GM23338 (cell line): ENCODE results near the gene CMBL. TPM values are rescaled to one million over a fixed set of nuclear protein-coding genes. Genes with fewer than 3 reads are reported as not detected.

Experiments
- ATAC-seq: fragments of 200-7000 bp; cut with Tn5 transposase; 3 replicates; pipeline ENCODE4 v1.9.1; 2020
- DNase-seq: peaks from one replicate; pipeline ENCODE4 v3.0.0-alpha.2; 2015; ENCODE audit warnings: low spot score
- H2AFZ ChIP-seq: fragments of 200-600 bp; sonication (generic); 2 replicates; pipeline ENCODE4 v1.8.0; 2016; ENCODE audit warnings: antibody characterized with exemption, mild to moderate bottlenecking, moderate library complexity
- H3F3A ChIP-seq: fragments of 200-600 bp; sonication (generic); replicated peaks from 2 replicates; pipeline ENCODE4 v1.8.0; 2017; ENCODE audit warnings: antibody characterized with exemption, mixed run types, low read depth
- H3K27ac ChIP-seq: fragments of 200-600 bp; sonication (generic); 2 replicates; pipeline ENCODE4 v1.6.1; 2016; ENCODE audit warnings: low read depth
- H3K27me3 ChIP-seq: fragments of 200-600 bp; sonication (generic); 2 replicates; pipeline ENCODE4 v1.8.0; 2016; ENCODE audit warnings: mild to moderate bottlenecking, mixed run types, moderate library complexity; ENCODE audit not compliant: insufficient read depth
- H3K36me3 ChIP-seq: fragments of 200-600 bp; sonication (generic); 2 replicates; pipeline ENCODE4 v1.8.0; 2016; ENCODE audit warnings: mild to moderate bottlenecking; ENCODE audit not compliant: insufficient read depth
- H3K4me1 ChIP-seq: fragments of 200-600 bp; sonication (generic); 2 replicates; pipeline ENCODE4 v1.8.0; 2016; ENCODE audit warnings: mild to moderate bottlenecking, moderate library complexity; ENCODE audit not compliant: insufficient read depth
- H3K4me2 ChIP-seq: fragments of 200-600 bp; sonication (generic); 2 replicates; pipeline ENCODE4 v1.7.1; 2017; ENCODE audit warnings: mixed run types
- H3K4me3 ChIP-seq: fragments of 200-600 bp; sonication (generic); 2 replicates; pipeline ENCODE4 v1.6.1; 2016; ENCODE audit warnings: mixed run types
- H3K79me2 ChIP-seq: fragments of 200-600 bp; sonication (generic); replicated peaks from 2 replicates; pipeline ENCODE4 v1.8.0; 2017; ENCODE audit warnings: mild to moderate bottlenecking; ENCODE audit not compliant: insufficient read depth
- H3K9me2 ChIP-seq: fragments of 200-600 bp; sonication (generic); 2 replicates; pipeline ENCODE4 v1.8.0; 2017; ENCODE audit not compliant: insufficient read depth
- H4K20me1 ChIP-seq: fragments of 200-600 bp; sonication (generic); replicated peaks from 2 replicates; pipeline ENCODE4 v1.8.0; 2017; ENCODE audit warnings: mild to moderate bottlenecking; ENCODE audit not compliant: insufficient read depth
- H3K27ac Mint-ChIP-seq: 2 replicates; pipeline ENCODE4 v1.8.0; 2020; ENCODE audit warnings: inconsistent platforms, mild to moderate bottlenecking, moderate library complexity, mixed read lengths
- H3K27me3 Mint-ChIP-seq: 3 replicates; pipeline ENCODE4 v1.8.0; 2022; ENCODE audit warnings: low read depth, mild to moderate bottlenecking, moderate library complexity, mixed read lengths, inconsistent platforms; ENCODE audit not compliant: insufficient read depth, poor library complexity
- H3K36me3 Mint-ChIP-seq: 3 replicates; pipeline ENCODE4 v1.8.0; 2021; ENCODE audit warnings: low read depth, mild to moderate bottlenecking, inconsistent platforms, moderate library complexity, mixed read lengths
- H3K4me1 Mint-ChIP-seq: 3 replicates; pipeline ENCODE4 v1.8.0; 2020; ENCODE audit warnings: mild to moderate bottlenecking, inconsistent platforms, mixed read lengths
- H3K4me3 Mint-ChIP-seq: 3 replicates; pipeline ENCODE4 v1.8.0; 2021; ENCODE audit warnings: moderate library complexity, mild to moderate bottlenecking, inconsistent platforms, mixed read lengths
- H3K9me3 Mint-ChIP-seq: 3 replicates; pipeline ENCODE4 v1.8.0; 2020; ENCODE audit warnings: moderate library complexity, mild to moderate bottlenecking, inconsistent platforms, mixed read lengths
- CREB1 ChIP-seq: fragments of 250-450 bp; sonication (Bioruptor Pico); IDR thresholded peaks from 2 replicates; pipeline ENCODE4 v1.5.0; 2020; ENCODE audit warnings: low read depth, mild to moderate bottlenecking, moderate library complexity
- CTCF ChIP-seq, 2 experiments: fragments of 200-600 bp in 1 of 2; sonication (generic) in 1 of 2; conservative IDR thresholded peaks; 2 replicates each; pipeline versions ENCODE4 v1.5.1 to v1.6.1; 2016 to 2017; ENCODE audit warnings: antibody characterized with exemption in 2 of 2, low read depth in 2 of 2, mild to moderate bottlenecking in 2 of 2, moderate library complexity in 1 of 2
- ETS1 ChIP-seq: IDR thresholded peaks from 2 replicates; pipeline ENCODE4 v1.6.1; 2016; ENCODE audit warnings: antibody characterized with exemption
- EZH2 ChIP-seq: fragments of 200-600 bp; sonication (generic); IDR thresholded peaks from one replicate; pipeline ENCODE4 v1.8.0; 2017; ENCODE audit warnings: antibody characterized with exemption, mild to moderate bottlenecking, low read depth; ENCODE audit not compliant: unreplicated experiment
- JUNB ChIP-seq: IDR thresholded peaks from one replicate; pipeline ENCODE4 v1.6.1; 2016; ENCODE audit warnings: antibody characterized with exemption; ENCODE audit not compliant: unreplicated experiment
- POLR2AphosphoS5 ChIP-seq: IDR thresholded peaks from 2 replicates; pipeline ENCODE4 v1.6.1; 2016; ENCODE audit warnings: antibody characterized with exemption, low read depth
- REST ChIP-seq: IDR thresholded peaks from one replicate; pipeline ENCODE4 v1.6.1; 2018; ENCODE audit warnings: antibody characterized with exemption; ENCODE audit not compliant: unreplicated experiment
- STAT1 ChIP-seq: IDR thresholded peaks from one replicate; pipeline ENCODE4 v1.6.1; 2016; ENCODE audit warnings: antibody characterized with exemption; ENCODE audit not compliant: unreplicated experiment
- ZNF114 ChIP-seq: fragments of 250-450 bp; sonication (Bioruptor Pico); IDR thresholded peaks from 2 replicates; pipeline ENCODE4 v1.5.0; 2020; ENCODE audit warnings: mild to moderate bottlenecking, moderate library complexity
- ZNF331 ChIP-seq: fragments of 250-450 bp; sonication (Bioruptor Pico); IDR thresholded peaks from 2 replicates; pipeline ENCODE4 v1.5.0; 2020; ENCODE audit warnings: low read depth, mild to moderate bottlenecking, moderate library complexity
- ZNF462 ChIP-seq: fragments of 250-450 bp; sonication (Bioruptor Pico); IDR thresholded peaks from 2 replicates; pipeline ENCODE4 v1.5.0; 2020; ENCODE audit warnings: mild to moderate bottlenecking, moderate library complexity
- polyA plus RNA-seq: library from polyadenylated mRNA; unstranded; fragments of >200 nt; fragmentation: Nextera tagmentation; extraction: Ambion mirVana; gene quantifications from 2 replicates; pipeline ENCODE4 v1.2.1, GENCODE V29; 2016
- total RNA-seq: library from RNA; depleted of rRNA; stranded (reverse); fragments of >200 nt; shearing (Covaris generic); gene quantifications from 2 replicates; pipeline ENCODE4 v1.2.3, GENCODE V29; 2014

Gene CMBL
- total and polyA plus RNA-seq, 2 experiments from 2014 or later, result 13.2 to 24.1 TPM

GRCh38 chr5:10248378-10249260 is 59.1 kb downstream of the CMBL start:
- Histone ChIP-seq H4K20me1 (peaks cover 27% of the 10 kb centered on the region), H3F3A (peaks cover 9% of the 10 kb centered on the region; the same call in 1 of the 2 replicates), H3K79me2 (peaks cover 71% of the 10 kb centered on the region), H3K4me3 (peak overlapping the region; percentile 100), H3K27me3 (no peaks in the 10 kb centered on the region), H3K9me2 (no peaks in the 10 kb centered on the region), H3K4me1 (peaks cover 17% of the 10 kb centered on the region), H3K4me2 (peak overlapping the region; percentile 83), H3K27ac (peak overlapping the region; percentile 95; the same call in 1 of the 2 replicates), H3K36me3 (peaks cover 7% of the 10 kb centered on the region), H2AFZ (no peak overlapping the region)
- DNase-seq (no peak), ATAC-seq (no peak)
- TF ChIP-seq ETS1 (no peak), STAT1 (no peak), JUNB (no peak), POLR2AphosphoS5 (no peak), CTCF (conservative IDR thresholded peaks at IDR 0.05; ENCODE audit: low read depth in 2 of 2) (no peak), ZNF331 (CRISPR knock-in tag) (no peak), CREB1 (CRISPR knock-in tag) (no peak), REST (no peak), ZNF462 (no peak), EZH2 (no peak), ZNF114 (CRISPR knock-in tag) (no peak)
- H3K36me3 Mint-ChIP-seq, result peaks cover 30% of the 10 kb centered on the region
- H3K4me3 Mint-ChIP-seq, result peak overlapping the region; percentile 99
- H3K27me3 Mint-ChIP-seq, result peaks cover 5% of the 10 kb centered on the region
- H3K9me3 Mint-ChIP-seq, result no peaks in the 10 kb centered on the region; the same call in 2 of the 3 replicates
- peaks cover 24% of the 10 kb centered on the region for H3K4me1 Mint-ChIP-seq
- peak overlapping the region; percentile 100 for H3K27ac Mint-ChIP-seq
